Astrocyte of the cerebellum (primary cell): ENCODE measurements around the gene MPLKIP.
"Not testable (repeated sequence)": the region's sequence is repeated elsewhere in the genome, so short reads cannot be mapped to it uniquely, and the experiment has no call there.

Experiments used
- DNase-seq: peaks from one replicate; pipeline ENCODE4 v3.0.0-alpha.2; 2011; ENCODE audit warnings: low read depth
- H3K4me3 ChIP-seq: 2 replicates; pipeline ENCODE4 v1.5.1; 2011; ENCODE audit warnings: mild to moderate bottlenecking, low read depth, low read length, moderate library complexity
- in situ Hi-C: cut with HindIII; loops from 2 replicates; pipeline ENCODE4 v1.10.0; 2017; ENCODE audit warnings: low sequenced_read_pairs
- TF ChIP-seq, protein P1 (sequence below): IDR thresholded peaks from 2 replicates; pipeline ENCODE4 v1.5.1; 2012; ENCODE audit warnings: low read length, low read depth, moderate library complexity, mild to moderate bottlenecking; ENCODE audit errors: missing control alignments

MPLKIP gene

DNA sequence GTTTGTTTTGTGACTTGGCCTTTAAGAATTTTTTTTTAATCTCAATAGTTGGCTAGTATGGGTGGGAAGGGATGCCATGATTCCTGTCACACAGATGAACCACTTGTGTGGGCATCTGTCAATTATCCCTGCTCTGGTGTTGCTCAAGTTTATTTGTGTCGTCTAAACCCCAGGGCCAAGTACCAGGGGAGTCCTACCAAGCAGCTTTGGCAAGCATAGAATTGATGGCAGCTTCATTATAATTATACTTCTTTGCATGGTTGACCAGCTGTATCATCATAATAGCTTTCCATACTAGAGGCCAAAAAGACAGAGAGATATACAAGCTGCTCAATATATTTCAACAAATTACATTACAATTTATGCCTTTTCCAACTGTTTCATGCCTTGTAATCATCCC is 30.8 kb upstream of the MPLKIP start:
- in situ Hi-C loops = no loop called here
- no peak overlapping the region for H3K4me3 ChIP-seq
- DNase-seq = no peak
- TF ChIP-seq, protein P1, sequence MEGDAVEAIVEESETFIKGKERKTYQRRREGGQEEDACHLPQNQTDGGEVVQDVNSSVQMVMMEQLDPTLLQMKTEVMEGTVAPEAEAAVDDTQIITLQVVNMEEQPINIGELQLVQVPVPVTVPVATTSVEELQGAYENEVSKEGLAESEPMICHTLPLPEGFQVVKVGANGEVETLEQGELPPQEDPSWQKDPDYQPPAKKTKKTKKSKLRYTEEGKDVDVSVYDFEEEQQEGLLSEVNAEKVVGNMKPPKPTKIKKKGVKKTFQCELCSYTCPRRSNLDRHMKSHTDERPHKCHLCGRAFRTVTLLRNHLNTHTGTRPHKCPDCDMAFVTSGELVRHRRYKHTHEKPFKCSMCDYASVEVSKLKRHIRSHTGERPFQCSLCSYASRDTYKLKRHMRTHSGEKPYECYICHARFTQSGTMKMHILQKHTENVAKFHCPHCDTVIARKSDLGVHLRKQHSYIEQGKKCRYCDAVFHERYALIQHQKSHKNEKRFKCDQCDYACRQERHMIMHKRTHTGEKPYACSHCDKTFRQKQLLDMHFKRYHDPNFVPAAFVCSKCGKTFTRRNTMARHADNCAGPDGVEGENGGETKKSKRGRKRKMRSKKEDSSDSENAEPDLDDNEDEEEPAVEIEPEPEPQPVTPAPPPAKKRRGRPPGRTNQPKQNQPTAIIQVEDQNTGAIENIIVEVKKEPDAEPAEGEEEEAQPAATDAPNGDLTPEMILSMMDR = no peak

DNA sequence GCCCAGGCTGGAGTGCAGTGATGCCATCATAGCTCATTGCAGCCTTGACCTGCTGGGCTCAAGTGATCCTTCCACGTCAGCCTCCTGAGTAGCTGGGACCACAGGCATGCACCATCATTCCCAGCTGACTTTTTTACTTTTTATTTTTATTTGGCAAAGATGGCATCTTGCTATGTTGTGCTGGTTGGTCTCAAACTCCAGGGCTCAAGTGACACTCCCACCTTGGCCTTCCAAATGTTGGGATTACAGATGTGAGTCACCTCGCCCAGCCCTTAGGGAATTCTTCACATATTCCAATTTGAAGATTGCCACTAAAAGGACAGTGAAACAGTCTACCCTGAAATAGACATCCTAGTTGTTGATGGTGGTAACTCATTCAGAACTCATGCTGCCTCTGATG is 28.1 kb upstream of the MPLKIP start:
- in situ Hi-C loops = no loop called here
- TF ChIP-seq, protein P1 = no peak
- H3K4me3 ChIP-seq = no peak overlapping the region
- DNase-seq = no peak

DNA sequence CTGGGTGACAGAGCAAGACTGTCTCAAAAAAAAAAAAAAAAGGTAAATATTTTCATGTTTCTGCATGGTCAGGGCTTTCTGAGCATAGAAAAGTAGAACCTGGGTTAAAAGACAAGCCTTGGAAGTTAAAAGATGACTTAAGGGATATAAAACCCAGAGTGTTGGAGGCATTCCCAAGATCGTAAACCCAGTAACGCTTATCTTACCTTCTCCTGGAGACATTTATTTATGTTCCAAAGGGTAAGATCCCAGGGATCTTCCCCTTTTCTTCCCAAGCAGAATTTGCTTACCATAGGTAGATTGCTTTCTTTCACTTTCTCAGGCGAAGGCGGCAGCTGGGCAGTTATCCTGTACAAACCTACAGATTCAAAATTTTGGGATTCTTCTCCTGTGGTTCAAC is 22.6 kb upstream of the MPLKIP start:
- H3K4me3 ChIP-seq = no peak overlapping the region
- DNase-seq = no peak
- TF ChIP-seq, protein P1 = no peak
- in situ Hi-C loops = no loop called here

DNA sequence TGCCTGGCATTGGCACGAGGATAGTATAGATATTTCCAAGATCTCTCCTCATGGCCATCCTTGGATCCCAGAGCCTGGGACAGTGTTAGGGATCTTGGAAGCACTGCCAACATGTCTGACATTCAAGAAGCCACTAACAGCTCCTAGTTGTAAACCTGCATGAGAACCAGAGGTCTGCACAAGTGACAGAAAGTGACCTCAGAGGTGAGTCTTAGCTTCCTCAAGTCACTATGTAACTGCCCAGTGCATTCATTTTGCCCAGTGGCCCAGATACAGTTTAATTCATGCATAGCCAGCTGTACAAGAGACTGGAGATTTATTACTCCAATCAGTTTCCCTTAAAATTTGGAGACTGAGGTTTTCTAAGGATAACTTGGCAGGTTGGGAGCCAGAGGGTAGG is 17.1 kb upstream of the MPLKIP start:
- no peak for DNase-seq
- TF ChIP-seq, protein P1 = no peak
- in situ Hi-C loops = no loop called here

DNA sequence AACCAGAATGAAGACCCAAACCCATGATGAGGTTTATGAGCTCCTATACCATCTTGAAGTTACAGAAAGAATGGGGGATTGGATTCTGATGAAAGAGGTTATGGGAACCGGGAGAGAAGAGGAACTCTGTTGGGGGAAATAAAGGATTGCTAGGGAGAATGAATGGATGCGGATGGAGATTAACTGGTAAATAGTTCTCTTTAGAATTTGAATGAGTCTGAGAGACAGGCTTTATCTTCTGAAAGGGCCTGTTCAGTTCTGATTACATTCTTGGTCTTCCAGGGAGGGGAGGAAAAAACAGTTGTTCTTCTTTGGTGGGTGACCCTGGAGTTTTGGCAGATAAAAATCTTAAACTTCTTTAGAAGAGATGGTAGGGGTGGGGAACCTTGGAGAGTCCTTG is 14.2 kb upstream of the MPLKIP start:
- no peak for DNase-seq
- no peak overlapping the region for H3K4me3 ChIP-seq
- TF ChIP-seq, protein P1 = no peak
- in situ Hi-C loops = no loop called here

More for the DNA sequence above, 17.1 kb upstream of the MPLKIP start:
- no peak overlapping the region for H3K4me3 ChIP-seq

DNA sequence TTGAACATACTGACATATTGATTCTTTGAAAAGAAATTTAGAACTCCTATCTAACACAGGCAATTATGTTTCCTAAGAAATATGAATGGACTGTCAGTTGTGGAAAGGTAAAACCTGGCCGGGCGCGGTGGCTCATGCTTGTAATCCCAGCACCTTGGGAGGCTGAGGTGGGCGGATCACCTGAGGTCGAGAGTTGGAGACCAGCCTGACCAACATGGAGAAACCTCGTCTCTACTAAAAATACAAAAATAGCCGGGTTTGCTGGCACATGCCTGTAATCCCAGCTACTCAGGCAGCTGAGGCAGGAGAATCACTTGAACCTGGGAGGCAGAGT is 13.8 kb upstream of the MPLKIP start:
- DNase-seq, in situ Hi-C loops, H3K4me3 ChIP-seq: not testable (repeated sequence)

DNA sequence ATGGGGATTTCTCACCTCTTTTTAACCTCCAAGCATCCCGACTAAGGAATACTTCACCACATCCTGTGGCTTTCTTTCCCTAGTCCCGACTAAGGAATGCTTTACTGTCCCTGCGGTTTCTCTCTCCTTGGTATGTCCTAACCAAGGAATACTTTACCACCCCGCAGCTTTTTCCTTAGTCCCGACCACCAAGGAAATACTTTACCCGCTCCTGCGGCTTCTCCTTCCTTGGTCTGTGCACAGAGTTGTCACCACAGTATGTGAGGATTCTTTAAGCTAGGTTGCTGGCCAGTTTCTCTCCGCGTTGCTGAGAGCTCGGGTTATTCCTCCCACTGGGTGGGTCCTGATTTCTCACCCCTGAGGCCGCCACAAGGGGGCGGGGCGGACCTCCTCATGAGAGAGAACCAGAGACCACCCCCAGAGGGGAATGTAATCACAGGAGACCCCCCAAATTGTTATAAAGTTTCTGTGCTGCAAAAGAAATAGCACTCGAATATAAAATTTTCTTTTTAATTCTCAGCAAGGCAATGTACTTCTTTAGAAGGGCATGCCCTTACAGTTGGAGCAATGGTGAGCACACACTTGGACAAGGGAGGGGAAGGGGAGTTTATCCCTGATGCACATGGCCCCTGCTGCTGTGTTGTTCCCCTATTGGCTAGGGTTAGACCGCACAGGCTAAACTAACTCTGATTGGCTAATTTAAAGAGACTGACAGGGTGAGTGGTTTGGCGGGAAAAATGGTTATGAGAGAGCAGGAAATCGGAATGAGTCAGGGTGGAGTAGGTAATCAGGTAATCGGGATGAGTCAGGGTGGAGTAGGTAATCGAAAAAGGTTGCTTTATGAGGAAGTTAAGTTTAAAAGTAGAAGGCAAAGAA is 13.2 kb upstream of the MPLKIP start:
- no peak overlapping the region for H3K4me3 ChIP-seq
- no peak for DNase-seq
- TF ChIP-seq, protein P1 = no peak
- in situ Hi-C loops = no loop called here

DNA sequence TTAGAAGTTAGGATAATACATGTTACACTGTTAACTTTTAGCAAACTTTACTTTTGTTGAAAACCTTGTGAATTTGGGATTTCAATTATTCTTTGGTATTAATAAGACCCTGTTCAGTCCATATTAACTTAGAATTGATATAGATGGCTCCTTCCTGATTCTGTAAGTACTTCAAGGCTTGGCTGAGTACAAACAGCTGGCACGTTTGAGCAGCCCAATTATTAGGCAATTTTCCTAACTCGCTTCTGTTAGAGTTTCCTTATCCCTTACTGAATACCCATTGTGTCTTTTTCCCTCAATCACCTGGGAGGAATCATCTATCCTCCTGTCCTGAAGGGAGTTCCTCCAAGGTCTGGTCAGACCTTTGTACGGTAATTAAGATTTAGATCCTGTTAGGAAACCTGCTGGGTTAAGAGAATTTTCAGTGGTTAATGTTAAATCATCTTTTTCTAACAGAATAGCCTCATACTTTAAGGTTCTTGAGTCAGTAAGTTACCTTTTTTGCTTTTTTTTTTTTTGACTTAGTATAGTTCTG is 11.2 kb upstream of the MPLKIP start:
- DNase-seq, in situ Hi-C loops, H3K4me3 ChIP-seq: not testable (repeated sequence)

DNA sequence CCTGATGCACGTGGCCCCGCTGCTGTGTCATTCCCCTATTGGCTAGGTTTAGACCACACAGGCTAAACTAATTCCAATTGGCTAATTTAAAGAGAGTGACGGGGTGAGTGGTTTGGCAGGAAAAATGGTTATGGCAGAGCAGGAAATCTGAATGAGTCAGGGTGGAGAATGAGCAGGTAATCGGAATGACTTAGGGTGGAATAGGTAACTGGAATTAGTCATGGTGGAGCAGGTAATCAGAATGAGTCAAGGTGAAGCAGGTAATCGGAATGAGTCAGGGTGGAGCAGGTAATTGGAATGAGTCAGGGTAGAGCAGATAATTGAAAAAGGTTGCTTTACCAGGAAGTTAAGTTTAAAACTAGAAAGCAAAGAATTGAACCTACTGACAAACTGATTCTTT is 7.5 kb upstream of the MPLKIP start:
- in situ Hi-C loops, DNase-seq: not testable (repeated sequence)

DNA sequence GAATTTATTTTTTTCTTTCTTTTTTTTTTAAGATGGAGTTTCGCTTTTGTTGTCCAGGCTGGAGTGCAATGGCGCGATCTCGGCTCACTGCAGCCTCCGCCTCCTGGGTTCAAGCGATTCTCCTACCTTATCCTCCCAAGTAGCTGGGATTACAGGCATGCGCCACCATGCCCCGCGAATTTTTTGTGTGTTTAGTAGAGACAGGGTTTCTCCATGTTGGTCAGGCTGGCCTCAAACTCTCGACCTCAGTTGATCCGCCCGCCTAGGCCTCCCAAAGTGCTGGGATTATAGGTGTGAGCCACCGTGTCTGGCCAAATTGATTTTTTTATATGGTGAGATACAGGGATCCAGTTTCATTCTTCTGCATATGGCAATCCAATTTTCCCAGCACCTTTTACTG is 5.5 kb upstream of the MPLKIP start:
- in situ Hi-C loops, H3K4me3 ChIP-seq, DNase-seq: not testable (repeated sequence)

More for the DNA sequence above, 7.5 kb upstream of the MPLKIP start:
- H3K4me3 ChIP-seq = not testable (repeated sequence)
